Activated CD4-positive, alpha-beta T cell treated with anti-CD3 and anti-CD28 coated beads, Interleukin-2, amount 50 U/mL, for 24 hours (primary cell): Measurements from ENCODE around the gene IL1RN.
"Not testable (repeated sequence)": the region's sequence is repeated elsewhere in the genome, so short reads cannot be mapped to it uniquely, and the experiment has no call there.

ENCODE experiments used
- DNase-seq, 2 donors: peaks; one replicate each; pipeline ENCODE4 v3.0.0-alpha.2; 2020; ENCODE audit warnings: low read depth in 1 of 2, low spot score in 1 of 2

Gene IL1RN

GRCh38 chr2:113126845-113127645 lies at the start of gene IL1RN:
Gene IL1RN, plus strand, starts transcription at chr2:113127598. Its CDS starts 27 bp downstream, at chr2:113127625.
- DNase-seq: no peak

GRCh38 chr2:113077921-113078320 lies 49.5 kb upstream of the IL1RN start:
- no peak for DNase-seq

- DNase-seq: no peak
Observed at GRCh38 chr2:113078350-113078839, 49.0 kb upstream of the IL1RN start.

- no peak for DNase-seq
Observed at GRCh38 chr2:113079131-113079530, 48.3 kb upstream of the IL1RN start.

- DNase-seq: peak; percentile 24 to 42
Observed at GRCh38 chr2:113080134-113080533, 47.3 kb upstream of the IL1RN start.

- DNase-seq: no peak
Observed at GRCh38 chr2:113081488-113082210, 45.7 kb upstream of the IL1RN start.

GRCh38 chr2:113083296-113083695 lies 44.1 kb upstream of the IL1RN start:
- DNase-seq: no peak

GRCh38 chr2:113084249-113085000 lies 43.0 kb upstream of the IL1RN start:
- no peak for DNase-seq

GRCh38 chr2:113085542-113085941 lies 41.9 kb upstream of the IL1RN start:
- DNase-seq: no peak

- DNase-seq: no peak
Observed at GRCh38 chr2:113088213-113088992, 39.0 kb upstream of the IL1RN start.

GRCh38 chr2:113089916-113090315 lies 37.5 kb upstream of the IL1RN start:
- DNase-seq: no peak

GRCh38 chr2:113091231-113091896 lies 36.0 kb upstream of the IL1RN start:
- DNase-seq: no peak

- no peak for DNase-seq
Observed at GRCh38 chr2:113092864-113093612, 34.4 kb upstream of the IL1RN start.

GRCh38 chr2:113093613-113093977 lies 33.8 kb upstream of the IL1RN start:
- no peak for DNase-seq

GRCh38 chr2:113096306-113096705 lies 31.1 kb upstream of the IL1RN start:
- DNase-seq: not testable (repeated sequence)

- not testable (repeated sequence) for DNase-seq
Observed at GRCh38 chr2:113096842-113097618, 30.4 kb upstream of the IL1RN start.

GRCh38 chr2:113098041-113098440 lies 29.4 kb upstream of the IL1RN start:
- DNase-seq: no peak

- DNase-seq: no peak
Observed at GRCh38 chr2:113098532-113098931, 28.9 kb upstream of the IL1RN start.

GRCh38 chr2:113102133-113102532 lies 25.3 kb upstream of the IL1RN start:
- no peak for DNase-seq
